GM12878 (cell line): ENCODE data around the gene TMEM50B. TPM values are rescaled to one million over a fixed set of nuclear protein-coding genes. Genes with fewer than 3 reads are reported as not detected.

Experiments used
- ASH2L ChIP-seq: fragments of 300-600, 200-600 bp; sonication (generic); IDR thresholded peaks from 2 replicates; pipeline ENCODE4 v1.6.1; 2017; ENCODE audit warnings: low read depth, mild to moderate bottlenecking, borderline replicate concordance
- CTCF ChIP-seq, 3 experiments: IDR thresholded peaks in 2 of 3; conservative IDR thresholded peaks in 1 of 3; 2 replicates each; pipeline ENCODE4 v1.5.1; 2011; ENCODE audit warnings: low read depth in 3 of 3, low read length in 3 of 3, mild to moderate bottlenecking in 3 of 3, control low read depth in 2 of 3, moderate library complexity in 2 of 3, inconsistent platforms in 1 of 3, mixed read lengths in 1 of 3; ENCODE audit not compliant: control insufficient read depth in 2 of 3, insufficient read depth in 1 of 3; ENCODE audit errors: extremely low read depth in 1 of 3
- DPF2 ChIP-seq: fragments of 450-650 bp; IDR thresholded peaks from 2 replicates; pipeline ENCODE4 v1.6.1; 2017; ENCODE audit warnings: mild to moderate bottlenecking
- GATAD2B ChIP-seq: fragments of 450-650 bp; conservative IDR thresholded peaks from 2 replicates; pipeline ENCODE4 v1.6.1; 2017; ENCODE audit warnings: low read depth, mild to moderate bottlenecking, moderate library complexity
- HDAC6 ChIP-seq: fragments of 200-600 bp; sonication (generic); IDR thresholded peaks from one replicate; pipeline ENCODE4 v1.8.0; 2017; ENCODE audit warnings: antibody characterized with exemption; ENCODE audit not compliant: unreplicated experiment
- KLF5 ChIP-seq: fragments of 450-650 bp; IDR thresholded peaks from 2 replicates; pipeline ENCODE4 v1.6.1; 2014; ENCODE audit warnings: mild to moderate bottlenecking; ENCODE audit not compliant: partially characterized antibody
- LARP7 ChIP-seq: fragments of 450-650 bp; IDR thresholded peaks from 2 replicates; pipeline ENCODE4 v1.6.1; 2017; ENCODE audit warnings: mild to moderate bottlenecking
- MAX ChIP-seq: IDR thresholded peaks from 2 replicates; pipeline ENCODE4 v1.6.1; 2012; ENCODE audit warnings: low read depth, low read length, improper control_type of control experiment
- NBN ChIP-seq: fragments of 450-650 bp; IDR thresholded peaks from 2 replicates; pipeline ENCODE4 v1.6.1; 2016
- NKRF ChIP-seq: fragments of 450-650 bp; conservative IDR thresholded peaks from 2 replicates; pipeline ENCODE4 v1.6.1; 2017; ENCODE audit warnings: mild to moderate bottlenecking, moderate library complexity
- RELA ChIP-seq: fragments of 450-650 bp; IDR thresholded peaks from 2 replicates; pipeline ENCODE4 v1.8.0; 2014; ENCODE audit warnings: borderline replicate concordance; ENCODE audit not compliant: partially characterized antibody
- RUNX3 ChIP-seq: IDR thresholded peaks from 2 replicates; pipeline ENCODE4 v1.6.1; 2012; ENCODE audit warnings: low read length, inconsistent platforms
- WRNIP1 ChIP-seq: IDR thresholded peaks from 2 replicates; pipeline ENCODE4 v1.6.1; 2011; ENCODE audit warnings: low read depth, low read length, improper control_type of control experiment, borderline replicate concordance
- ZNF207 ChIP-seq: fragments of 450-650 bp; IDR thresholded peaks from 2 replicates; pipeline ENCODE4 v1.6.1; 2014; ENCODE audit warnings: antibody characterized with exemption, mild to moderate bottlenecking, borderline replicate concordance
- ZNF687 ChIP-seq: fragments of 450-650 bp; IDR thresholded peaks from 2 replicates; pipeline ENCODE4 v1.6.1; 2017; ENCODE audit warnings: mild to moderate bottlenecking, moderate library complexity
- polyA plus RNA-seq, 11 experiments: library from polyadenylated mRNA; depleted of rRNA in 4 of 11; unstranded in 6 of 11; stranded (reverse) in 5 of 11; fragments of >200 nt; fragmentation: Nextera tagmentation in 4 of 11; fragmentation: Illumina TruSeq in 1 of 11; extraction: Ambion mirVana in 4 of 11; extraction: Trizol in 1 of 11; gene quantifications; 1 replicate in 1 of 11; 2 replicates in 10 of 11; pipeline versions ENCODE4 v1.2.1 to v1.2.3, GENCODE V29; 2011 to 2016; ENCODE audit warnings: inconsistent platforms in 2 of 11, missing spikeins in 2 of 11, low read depth in 1 of 11
- total RNA-seq, 4 experiments: library from RNA; depleted of rRNA in 3 of 4; stranded (reverse); fragments of >200 nt in 3 of 4; fragmentation: Illumina TruSeq in 1 of 4; extraction: Trizol in 1 of 4; gene quantifications; 2 replicates each; pipeline versions ENCODE4 v1.2.1 to v1.2.3, GENCODE V29; 2013 to 2021

The TMEM50B gene
- total and polyA plus RNA-seq, 10 of the 15 experiments (the other 5 are each of a cell fraction or from before 2014, with no cell fraction given) = 12.1 to 42.1 (median 18.2) TPM

- TF ChIP-seq CTCF (IDR thresholded peaks at IDR 0.05 in 2 of 3, conservative IDR thresholded peaks at IDR 0.05 in 1 of 3; ENCODE audit: control insufficient read depth in 2 of 3, extremely low read depth in 1 of 3, insufficient read depth in 1 of 3, low read depth in 3 of 3, low read length in 3 of 3) = peak in 2 of 3 experiments; percentile 11 to 33; a peak in 2 of 6 replicates
- peak; percentile 72 for TF ChIP-seq NKRF
- no peak for TF ChIP-seq ASH2L
- 0 out of 2 replicates have a peak, but pooled peaks have one; percentile 40 for TF ChIP-seq ZNF687
- TF ChIP-seq MAX = peak; percentile 12; the same call in 1 of the 2 replicates
- TF ChIP-seq NBN = 0 out of 2 replicates have a peak, but pooled peaks have one; percentile 18
- TF ChIP-seq GATAD2B = peak; percentile 75
- TF ChIP-seq LARP7 = peak; percentile 81; the same call in 1 of the 2 replicates
- no peak for TF ChIP-seq RUNX3
- peak; percentile 52 for TF ChIP-seq DPF2
- no peak for TF ChIP-seq WRNIP1
- TF ChIP-seq HDAC6 = peak; percentile 28
- no peak for TF ChIP-seq RELA
- peak; percentile 49; the same call in 1 of the 2 replicates for TF ChIP-seq ZNF207
- no peak for TF ChIP-seq KLF5
Observed at GRCh38 chr21:33478935-33479678, 667 bp downstream of the TMEM50B start (continued).
